ENCODE results near the gene GLT8D2. TPM values are rescaled to one million over a fixed set of nuclear protein-coding genes. Genes with fewer than 3 reads are reported as not detected.
A peak's percentile ranks its signal among the peaks of the same experiment; 100 is the strongest.

GLT8D2 gene
- total and polyA plus RNA-seq, 2 donors from 2014 or later = 7.0 to 7.7 TPM

DNA sequence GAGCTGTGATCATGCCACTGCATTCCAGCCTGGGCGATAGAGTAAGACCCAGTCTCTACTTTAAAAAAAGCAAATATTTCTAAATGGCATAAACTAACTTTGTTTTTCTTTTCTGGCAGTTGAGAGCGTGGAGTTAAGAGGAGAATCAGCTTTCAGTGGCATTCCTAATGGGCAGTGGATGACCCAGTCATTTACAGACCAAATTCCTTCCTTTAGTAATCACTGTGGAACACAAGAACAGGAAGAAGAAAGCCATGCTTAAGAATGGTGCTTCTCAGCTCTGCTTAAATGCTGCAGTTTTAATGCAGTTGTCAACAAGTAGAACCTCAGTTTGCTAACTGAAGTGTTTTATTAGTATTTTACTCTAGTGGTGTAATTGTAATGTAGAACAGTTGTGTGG is 63.2 kb downstream of the GLT8D2 start:
- DNase-seq (no peak), FAIRE-seq (no peak)
- H3K9me3 ChIP-seq (ENCODE audit: control insufficient read depth in 2 of 3, insufficient read depth in 1 of 3, low read length in 3 of 3) = no peaks in the 10 kb centered on the region
- intact Hi-C loops (cut with DNase I) = no loop called here
- TF ChIP-seq, protein P1, sequence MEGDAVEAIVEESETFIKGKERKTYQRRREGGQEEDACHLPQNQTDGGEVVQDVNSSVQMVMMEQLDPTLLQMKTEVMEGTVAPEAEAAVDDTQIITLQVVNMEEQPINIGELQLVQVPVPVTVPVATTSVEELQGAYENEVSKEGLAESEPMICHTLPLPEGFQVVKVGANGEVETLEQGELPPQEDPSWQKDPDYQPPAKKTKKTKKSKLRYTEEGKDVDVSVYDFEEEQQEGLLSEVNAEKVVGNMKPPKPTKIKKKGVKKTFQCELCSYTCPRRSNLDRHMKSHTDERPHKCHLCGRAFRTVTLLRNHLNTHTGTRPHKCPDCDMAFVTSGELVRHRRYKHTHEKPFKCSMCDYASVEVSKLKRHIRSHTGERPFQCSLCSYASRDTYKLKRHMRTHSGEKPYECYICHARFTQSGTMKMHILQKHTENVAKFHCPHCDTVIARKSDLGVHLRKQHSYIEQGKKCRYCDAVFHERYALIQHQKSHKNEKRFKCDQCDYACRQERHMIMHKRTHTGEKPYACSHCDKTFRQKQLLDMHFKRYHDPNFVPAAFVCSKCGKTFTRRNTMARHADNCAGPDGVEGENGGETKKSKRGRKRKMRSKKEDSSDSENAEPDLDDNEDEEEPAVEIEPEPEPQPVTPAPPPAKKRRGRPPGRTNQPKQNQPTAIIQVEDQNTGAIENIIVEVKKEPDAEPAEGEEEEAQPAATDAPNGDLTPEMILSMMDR (IDR thresholded peaks at IDR 0.05; ENCODE audit: borderline replicate concordance, extremely low read depth, insufficient read depth) = no peak
- H3K9ac ChIP-seq (ENCODE audit: low read length in 3 of 3) = no peak overlapping the region
- H3K27me3 ChIP-seq (ENCODE audit: control insufficient read depth, insufficient read depth, low read length) = no peaks in the 10 kb centered on the region
- H3K27ac ChIP-seq (ENCODE audit: low read depth in 2 of 2, low read length in 2 of 2) = no peak overlapping the region
- H3K36me3 ChIP-seq (ENCODE audit: control insufficient read depth in 2 of 3, insufficient read depth in 3 of 3, low read length in 3 of 3) = peaks cover 4 to 43% (median 15%) of the 10 kb centered on the region in 3 donors
- no peaks in the 10 kb centered on the region for H3K4me1 ChIP-seq (ENCODE audit: control insufficient read depth in 2 of 3, insufficient read depth in 2 of 3, low read depth in 1 of 3, low read length in 3 of 3)
- H3K4me3 ChIP-seq (ENCODE audit: low read length in 3 of 3) = no peak overlapping the region

DNA sequence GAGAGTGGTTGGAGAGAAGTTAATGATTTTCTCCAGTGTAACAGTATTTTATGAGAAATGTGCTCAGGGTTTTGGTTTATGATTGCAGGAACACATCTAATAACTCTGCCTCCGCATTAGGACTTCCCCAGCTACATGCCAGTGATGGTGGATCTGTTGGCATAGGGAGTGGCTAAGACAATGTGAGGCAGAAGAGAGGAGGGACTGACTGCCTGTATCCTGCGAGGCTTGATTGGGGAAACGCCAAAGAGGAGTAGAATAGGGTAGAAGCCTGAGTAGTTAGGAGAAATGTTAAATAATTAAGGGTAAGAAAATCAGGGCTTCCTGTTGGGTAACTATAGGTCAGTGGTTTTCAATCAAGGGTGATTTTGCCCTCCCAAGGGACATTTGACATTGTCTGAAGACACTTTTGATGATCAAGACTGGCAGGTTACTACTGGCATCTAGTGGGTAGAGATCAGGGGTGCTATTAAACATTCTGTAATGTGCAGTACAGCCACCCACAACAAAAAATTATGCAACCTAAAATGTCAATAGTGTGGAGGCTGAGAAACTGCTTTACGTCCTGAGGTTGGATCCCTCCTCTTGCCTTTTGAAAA is 71.5 kb downstream of the GLT8D2 start:
- Histone ChIP-seq H3K27ac (ENCODE audit: low read depth in 2 of 2, low read length in 2 of 2) (no peak overlapping the region), H3K36me3 (ENCODE audit: control insufficient read depth in 2 of 3, insufficient read depth in 3 of 3, low read length in 3 of 3) (peaks cover 6 to 43% (median 18%) of the 10 kb centered on the region in 3 donors), H3K9me3 (ENCODE audit: control insufficient read depth in 2 of 3, insufficient read depth in 1 of 3, low read length in 3 of 3) (no peaks in the 10 kb centered on the region), H3K4me3 (ENCODE audit: low read length in 3 of 3) (no peak overlapping the region), H3K27me3 (ENCODE audit: control insufficient read depth, insufficient read depth, low read length) (no peaks in the 10 kb centered on the region), H3K9ac (ENCODE audit: low read length in 3 of 3) (peak overlapping the region in 1 of 3 donors; percentile 10), H3K4me1 (ENCODE audit: control insufficient read depth in 2 of 3, insufficient read depth in 2 of 3, low read depth in 1 of 3, low read length in 3 of 3) (no peaks in the 10 kb centered on the region)
- intact Hi-C loops (cut with DNase I) = no loop called here
- FAIRE-seq (no peak), DNase-seq (no peak)
- TF ChIP-seq, protein P1 (IDR thresholded peaks at IDR 0.05; ENCODE audit: borderline replicate concordance, extremely low read depth, insufficient read depth) = no peak

DNA sequence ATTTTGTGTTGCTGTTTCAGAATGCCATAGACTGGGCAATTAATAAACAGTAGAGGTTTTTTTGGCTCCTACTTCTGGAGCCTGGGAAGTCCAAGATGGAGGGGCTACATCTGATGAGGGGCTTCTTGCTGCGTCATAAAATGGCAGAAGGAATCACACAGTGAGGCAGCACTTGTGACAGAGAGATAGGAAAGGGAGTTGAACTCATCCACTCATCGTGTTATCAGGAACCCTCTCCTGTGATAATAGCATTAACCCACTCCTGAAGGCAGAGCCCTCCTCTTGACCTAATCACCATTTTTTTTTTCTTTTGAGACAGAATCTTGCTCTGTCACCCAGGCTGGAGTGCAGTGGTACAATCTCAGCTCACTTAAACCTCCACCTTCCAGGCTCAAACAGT is 74.6 kb downstream of the GLT8D2 start:
- TF ChIP-seq, protein P1 (IDR thresholded peaks at IDR 0.05; ENCODE audit: borderline replicate concordance, extremely low read depth, insufficient read depth) = no peak
- Histone ChIP-seq H3K9ac (ENCODE audit: low read length in 3 of 3) (no peak overlapping the region), H3K9me3 (ENCODE audit: control insufficient read depth in 2 of 3, insufficient read depth in 1 of 3, low read length in 3 of 3) (no peaks in the 10 kb centered on the region), H3K4me3 (ENCODE audit: low read length in 3 of 3) (no peak overlapping the region), H3K27ac (ENCODE audit: low read depth in 2 of 2, low read length in 2 of 2) (no peak overlapping the region), H3K36me3 (ENCODE audit: control insufficient read depth in 2 of 3, insufficient read depth in 3 of 3, low read length in 3 of 3) (peaks cover 6 to 16% (median 12%) of the 10 kb centered on the region in 3 donors), H3K4me1 (ENCODE audit: control insufficient read depth in 2 of 3, insufficient read depth in 2 of 3, low read depth in 1 of 3, low read length in 3 of 3) (no peaks in the 10 kb centered on the region), H3K27me3 (ENCODE audit: control insufficient read depth, insufficient read depth, low read length) (no peaks in the 10 kb centered on the region)
- DNase-seq (no peak), FAIRE-seq (no peak)
- intact Hi-C loops (cut with DNase I) = no loop called here

DNA sequence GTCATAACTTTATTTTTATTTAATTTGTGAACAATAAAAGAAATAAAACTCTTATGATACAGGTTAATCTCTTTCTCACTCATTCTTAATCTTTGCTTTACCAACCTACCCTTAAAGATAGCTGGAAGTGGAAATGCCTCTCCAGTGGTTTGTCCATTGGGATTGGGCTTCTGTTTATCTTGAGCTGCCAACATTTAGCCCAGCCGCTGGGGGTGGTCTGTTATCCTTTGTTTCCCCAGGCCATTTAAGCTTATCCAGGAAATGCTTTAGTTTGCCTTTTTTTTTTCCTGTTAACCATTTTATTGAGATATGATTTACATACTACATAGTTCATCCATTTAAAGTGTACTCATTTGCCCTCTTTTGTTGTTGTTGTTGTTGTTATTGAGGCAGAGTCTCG is 76.1 kb downstream of the GLT8D2 start:
- intact Hi-C loops (cut with DNase I) = no loop called here
- FAIRE-seq (no peak), DNase-seq (no peak)

More for the DNA sequence above, 76.1 kb downstream of the GLT8D2 start:
- TF ChIP-seq, protein P1 (IDR thresholded peaks at IDR 0.05; ENCODE audit: borderline replicate concordance, extremely low read depth, insufficient read depth) = no peak
- Histone ChIP-seq H3K36me3 (ENCODE audit: control insufficient read depth in 2 of 3, insufficient read depth in 3 of 3, low read length in 3 of 3) (peaks cover 4 to 8% (median 7%) of the 10 kb centered on the region in 3 donors), H3K27ac (ENCODE audit: low read depth in 2 of 2, low read length in 2 of 2) (no peak overlapping the region), H3K4me1 (ENCODE audit: control insufficient read depth in 2 of 3, insufficient read depth in 2 of 3, low read depth in 1 of 3, low read length in 3 of 3) (peaks cover 0 to 6% (median 3%) of the 10 kb centered on the region in 3 donors), H3K9me3 (ENCODE audit: control insufficient read depth in 2 of 3, insufficient read depth in 1 of 3, low read length in 3 of 3) (no peaks in the 10 kb centered on the region), H3K4me3 (ENCODE audit: low read length in 3 of 3) (no peak overlapping the region), H3K9ac (ENCODE audit: low read length in 3 of 3) (no peak overlapping the region), H3K27me3 (ENCODE audit: control insufficient read depth, insufficient read depth, low read length) (no peaks in the 10 kb centered on the region)

Data from kidney (tissue), 14 donors.